ENCODE results near the gene OTUD4. TPM values are rescaled to one million over a fixed set of nuclear protein-coding genes. Genes with fewer than 3 reads are reported as not detected.
"Not testable (repeated sequence)": the region's sequence is repeated elsewhere in the genome, so short reads cannot be mapped to it uniquely, and the experiment has no call there.

Gene OTUD4
- 13.3 and 21.4 TPM in 2 replicates for polyA plus RNA-seq (2011; rRNA removed)
- polyA minus RNA-seq (2011; rRNA and poly(A)+ RNA removed), result 17.0 and 17.4 TPM in 2 replicates

GRCh38 chr4:145180298-145181090 is at the start of gene OTUD4:
TSS of gene OTUD4 (minus strand) at chr4:145180589. CDS start at chr4:145179973, 616 bp downstream.
- Histone ChIP-seq H3K36me3 (ENCODE audit: control insufficient read depth, insufficient read depth, low read length) (no peaks in the 10 kb centered on the region), H3K27me3 (ENCODE audit: control insufficient read depth, insufficient read depth, low read length) (no peaks in the 10 kb centered on the region), H3K4me3 (ENCODE audit: low read depth, low read length) (peak within 1 kb of the TSS; percentile 79)
- CTCF ChIA-PET, result interaction anchor here (0.7 kb wide), 1 partner anchor 25 kb away, joined by 5 read pairs; no protein-coding TSS in a partner anchor
- TF ChIP-seq CTCF (IDR thresholded peaks at IDR 0.05; ENCODE audit: insufficient read depth, low read depth, low read length), result peak; percentile 32
- peak; percentile 81 for DNase-seq (ENCODE audit: low read depth)
- POLR2A ChIA-PET, result no interaction called here

- CTCF ChIA-PET; H3K4me3 ChIP-seq (ENCODE audit: low read depth, low read length); POLR2A ChIA-PET; H3K36me3 ChIP-seq (ENCODE audit: control insufficient read depth, insufficient read depth, low read length); DNase-seq (ENCODE audit: low read depth); H3K27me3 ChIP-seq (ENCODE audit: control insufficient read depth, insufficient read depth, low read length): not testable (repeated sequence)
These were observed 42.8 kb upstream of the OTUD4 start for GRCh38 chr4:145223228-145223627.

- DNase-seq (ENCODE audit: low read depth); POLR2A ChIA-PET: not testable (repeated sequence)
These were observed 41.1 kb upstream of the OTUD4 start for GRCh38 chr4:145221529-145221928.

GRCh38 chr4:145219090-145219489 is 38.7 kb upstream of the OTUD4 start:
- H3K4me3 ChIP-seq (ENCODE audit: low read depth, low read length), result no peak overlapping the region
- no peaks in the 10 kb centered on the region for H3K27me3 ChIP-seq (ENCODE audit: control insufficient read depth, insufficient read depth, low read length)
- ChIA-PET CTCF (interaction anchor here (1.2 to 3.8 kb wide), 4 partner anchors 10 to 398 kb away, joined by 3 to 35 read pairs (median 20); partner anchors contain the start of gene MMAA), POLR2A (no interaction called here)
- H3K36me3 ChIP-seq (ENCODE audit: control insufficient read depth, insufficient read depth, low read length), result no peaks in the 10 kb centered on the region
- DNase-seq (ENCODE audit: low read depth), result no peak
- TF ChIP-seq CTCF (IDR thresholded peaks at IDR 0.05; ENCODE audit: insufficient read depth, low read depth, low read length), result no peak

More at GRCh38 chr4:145221529-145221928, 41.1 kb upstream of the OTUD4 start:
- H3K4me3 ChIP-seq (ENCODE audit: low read depth, low read length); H3K36me3 ChIP-seq (ENCODE audit: control insufficient read depth, insufficient read depth, low read length); CTCF ChIA-PET; H3K27me3 ChIP-seq (ENCODE audit: control insufficient read depth, insufficient read depth, low read length): not testable (repeated sequence)

- no peak for DNase-seq (ENCODE audit: low read depth)
- no peak for TF ChIP-seq CTCF (IDR thresholded peaks at IDR 0.05; ENCODE audit: insufficient read depth, low read depth, low read length)
These were observed 37.9 kb upstream of the OTUD4 start for GRCh38 chr4:145218251-145218650.

GRCh38 chr4:145217349-145217748 is 37.0 kb upstream of the OTUD4 start:
- POLR2A ChIA-PET, result interaction anchor here (0.9 kb wide), 1 partner anchor 14 kb away, joined by 5 read pairs; no protein-coding TSS in a partner anchor
- CTCF ChIA-PET, result interaction anchor here (0.8 to 3.8 kb wide), 11 partner anchors 11 to 1082 kb away, joined by 3 to 35 read pairs (median 5); partner anchors contain the start of gene MMAA
- TF ChIP-seq CTCF (IDR thresholded peaks at IDR 0.05; ENCODE audit: insufficient read depth, low read depth, low read length), result no peak
- no peaks in the 10 kb centered on the region for H3K27me3 ChIP-seq (ENCODE audit: control insufficient read depth, insufficient read depth, low read length)
- no peaks in the 10 kb centered on the region for H3K36me3 ChIP-seq (ENCODE audit: control insufficient read depth, insufficient read depth, low read length)
- no peak overlapping the region for H3K4me3 ChIP-seq (ENCODE audit: low read depth, low read length)
- DNase-seq (ENCODE audit: low read depth), result no peak

More at GRCh38 chr4:145218251-145218650, 37.9 kb upstream of the OTUD4 start:
- Histone ChIP-seq H3K36me3 (ENCODE audit: control insufficient read depth, insufficient read depth, low read length) (no peaks in the 10 kb centered on the region), H3K4me3 (ENCODE audit: low read depth, low read length) (no peak overlapping the region), H3K27me3 (ENCODE audit: control insufficient read depth, insufficient read depth, low read length) (no peaks in the 10 kb centered on the region)
- ChIA-PET CTCF (interaction anchor here (0.8 to 3.8 kb wide), 7 partner anchors 9 to 1081 kb away, joined by 3 to 35 read pairs (median 5); partner anchors contain the start of gene MMAA), POLR2A (no interaction called here)

Measured in BJ (cell line).